Calu3 (cell line): ENCODE measurements around the gene AFAP1. TPM values are rescaled to one million over a fixed set of nuclear protein-coding genes. Genes with fewer than 3 reads are reported as not detected.

Source experiments
- BruUV-seq: library from RNA; stranded (reverse); fragments of 400-500 nt; replicated peaks from 2 replicates; lab custom pipeline; 2021; lab: Mats Ljungman, UMichigan
- CTCF ChIA-PET: fragments of 300-600 bp; sonication (Branson Sonifier 250); formaldehyde crosslinking; loops from one replicate; lab custom pipeline; 2022; ENCODE audit warnings: antibody characterized with exemption; lab: Charles Lee
- DNase-seq: peaks from one replicate; pipeline ENCODE4 v3.0.0; 2022
- H3K27ac Mint-ChIP-seq: one replicate; pipeline ENCODE4 v1.8.0; 2022; ENCODE audit warnings: mixed read lengths; ENCODE audit not compliant: unreplicated experiment
- H3K27me3 Mint-ChIP-seq: one replicate; pipeline ENCODE4 v1.8.0; 2022; ENCODE audit warnings: mixed read lengths; ENCODE audit not compliant: unreplicated experiment
- H3K36me3 Mint-ChIP-seq: one replicate; pipeline ENCODE4 v1.8.0; 2022; ENCODE audit warnings: mild to moderate bottlenecking, moderate library complexity, mixed read lengths; ENCODE audit not compliant: insufficient read depth, unreplicated experiment
- H3K4me1 Mint-ChIP-seq: one replicate; pipeline ENCODE4 v1.8.0; 2022; ENCODE audit warnings: mild to moderate bottlenecking, low read depth, mixed read lengths; ENCODE audit not compliant: unreplicated experiment
- H3K4me3 Mint-ChIP-seq: one replicate; pipeline ENCODE4 v1.8.0; 2022; ENCODE audit warnings: mild to moderate bottlenecking, low read depth, moderate library complexity, mixed read lengths; ENCODE audit not compliant: unreplicated experiment
- H3K9me3 Mint-ChIP-seq: one replicate; pipeline ENCODE4 v1.8.0; 2022; ENCODE audit warnings: low read depth, mixed read lengths; ENCODE audit not compliant: unreplicated experiment
- intact Hi-C: fragments of 100-400 bp; cut with micrococcal nuclease; formaldehyde crosslinking; loops from one replicate; pipeline ENCODE4 v1.10.0; 2022; ENCODE audit not compliant: unreplicated experiment
- total RNA-seq: library from RNA; stranded (reverse); gene quantifications from 2 replicates; pipeline ENCODE4 v1.2.3, GENCODE V29; 2022
- TF ChIP-seq, protein P1 (sequence below): fragments of 200-600 bp; IDR thresholded peaks from one replicate; pipeline ENCODE4 v1.8.0; 2022; ENCODE audit warnings: antibody characterized with exemption; ENCODE audit not compliant: unreplicated experiment

Gene AFAP1
- total RNA-seq, 1 experiment from 2014 or later, result 40.1 TPM

DNA sequence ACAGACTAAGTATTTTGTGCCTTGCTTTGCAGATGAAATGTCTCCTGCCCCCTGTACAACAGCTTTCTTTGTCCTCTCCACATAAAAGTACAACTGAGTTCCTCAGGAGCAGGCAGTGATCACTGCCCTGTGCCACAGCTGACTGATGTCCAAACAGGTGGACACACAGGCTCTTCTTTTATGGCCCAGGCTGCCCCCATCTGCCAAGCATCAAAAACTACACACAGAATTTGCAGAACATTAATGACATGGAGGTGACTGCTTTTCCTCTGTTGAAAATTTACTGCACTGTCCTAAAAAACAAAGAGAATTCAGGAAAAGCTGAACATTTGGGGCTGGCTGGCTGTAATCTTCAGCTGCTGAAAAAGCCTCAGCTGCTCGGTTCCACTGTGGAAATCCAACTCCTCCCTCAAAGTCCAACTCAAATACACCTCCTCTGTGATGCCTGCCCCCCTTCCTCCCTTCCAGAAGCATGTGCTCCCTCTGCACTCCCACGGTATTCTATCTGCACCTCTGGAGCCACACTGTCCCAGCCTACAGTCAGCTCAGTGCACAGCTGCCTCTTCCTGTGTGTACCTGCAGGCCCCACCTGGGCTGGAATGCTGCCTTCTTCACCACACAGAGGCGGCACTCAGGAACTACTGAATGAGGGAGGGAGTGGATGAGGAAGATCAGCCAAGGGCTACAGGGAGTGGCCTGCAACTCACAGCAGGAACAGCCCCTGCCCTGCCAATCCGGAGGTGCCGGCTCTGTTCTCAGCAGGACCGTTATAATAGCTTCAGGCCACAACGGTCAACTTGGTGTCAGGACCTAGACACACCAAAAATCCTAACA, 10.3 kb downstream of the AFAP1 start:
- Mint-ChIP-seq H3K4me1 (peaks cover 36% of the 10 kb centered on the region), H3K27ac (peak overlapping the region; percentile 2), H3K27me3 (no peaks in the 10 kb centered on the region), H3K9me3 (no peaks in the 10 kb centered on the region), H3K4me3 (peak overlapping the region; percentile 47), H3K36me3 (peaks cover 5% of the 10 kb centered on the region)
- BruUV-seq, result no TSS peak
- DNase-seq, result peak; percentile 68
- CTCF ChIA-PET, result interaction anchor here (1.0 kb wide), 1 partner anchor 9 kb away, joined by 3 read pairs; no protein-coding TSS in a partner anchor
- TF ChIP-seq, protein P1, sequence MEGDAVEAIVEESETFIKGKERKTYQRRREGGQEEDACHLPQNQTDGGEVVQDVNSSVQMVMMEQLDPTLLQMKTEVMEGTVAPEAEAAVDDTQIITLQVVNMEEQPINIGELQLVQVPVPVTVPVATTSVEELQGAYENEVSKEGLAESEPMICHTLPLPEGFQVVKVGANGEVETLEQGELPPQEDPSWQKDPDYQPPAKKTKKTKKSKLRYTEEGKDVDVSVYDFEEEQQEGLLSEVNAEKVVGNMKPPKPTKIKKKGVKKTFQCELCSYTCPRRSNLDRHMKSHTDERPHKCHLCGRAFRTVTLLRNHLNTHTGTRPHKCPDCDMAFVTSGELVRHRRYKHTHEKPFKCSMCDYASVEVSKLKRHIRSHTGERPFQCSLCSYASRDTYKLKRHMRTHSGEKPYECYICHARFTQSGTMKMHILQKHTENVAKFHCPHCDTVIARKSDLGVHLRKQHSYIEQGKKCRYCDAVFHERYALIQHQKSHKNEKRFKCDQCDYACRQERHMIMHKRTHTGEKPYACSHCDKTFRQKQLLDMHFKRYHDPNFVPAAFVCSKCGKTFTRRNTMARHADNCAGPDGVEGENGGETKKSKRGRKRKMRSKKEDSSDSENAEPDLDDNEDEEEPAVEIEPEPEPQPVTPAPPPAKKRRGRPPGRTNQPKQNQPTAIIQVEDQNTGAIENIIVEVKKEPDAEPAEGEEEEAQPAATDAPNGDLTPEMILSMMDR, result no peak
- intact Hi-C loops, result loop anchor here (10.0 kb wide), 1 partner anchor 125 kb away; no protein-coding TSS in a partner anchor

DNA sequence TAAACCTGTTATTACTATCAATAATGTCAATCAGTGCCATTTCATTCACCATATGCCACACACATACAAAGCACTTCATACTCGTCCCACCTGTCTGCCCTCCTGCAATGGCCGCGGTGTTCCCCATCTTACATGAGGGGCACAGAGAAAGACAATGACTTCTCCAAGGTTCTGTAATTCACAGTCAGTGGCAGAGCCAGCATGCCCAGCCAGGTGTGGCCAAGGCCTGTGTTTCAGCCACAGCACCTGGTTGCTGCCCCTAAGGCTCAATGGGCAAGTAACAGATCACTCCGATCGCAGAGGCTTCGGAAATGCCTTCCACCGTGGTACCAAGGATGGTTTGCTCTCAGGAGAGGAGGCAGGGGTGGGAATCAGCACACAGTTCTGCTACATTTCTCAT, 10.9 kb downstream of the AFAP1 start:
- intact Hi-C loops, result loop anchor here (10.0 kb wide), 1 partner anchor 124 kb away; no protein-coding TSS in a partner anchor
- H3K36me3 Mint-ChIP-seq, result peaks cover 5% of the 10 kb centered on the region
- TF ChIP-seq, protein P1, result no peak
- CTCF ChIA-PET, result no interaction called here
- BruUV-seq, result no TSS peak
- H3K4me1 Mint-ChIP-seq, result peaks cover 43% of the 10 kb centered on the region
- DNase-seq, result no peak
- H3K9me3 Mint-ChIP-seq, result no peaks in the 10 kb centered on the region
- H3K27ac Mint-ChIP-seq, result no peak overlapping the region
- no peaks in the 10 kb centered on the region for H3K27me3 Mint-ChIP-seq
- no peak overlapping the region for H3K4me3 Mint-ChIP-seq

DNA sequence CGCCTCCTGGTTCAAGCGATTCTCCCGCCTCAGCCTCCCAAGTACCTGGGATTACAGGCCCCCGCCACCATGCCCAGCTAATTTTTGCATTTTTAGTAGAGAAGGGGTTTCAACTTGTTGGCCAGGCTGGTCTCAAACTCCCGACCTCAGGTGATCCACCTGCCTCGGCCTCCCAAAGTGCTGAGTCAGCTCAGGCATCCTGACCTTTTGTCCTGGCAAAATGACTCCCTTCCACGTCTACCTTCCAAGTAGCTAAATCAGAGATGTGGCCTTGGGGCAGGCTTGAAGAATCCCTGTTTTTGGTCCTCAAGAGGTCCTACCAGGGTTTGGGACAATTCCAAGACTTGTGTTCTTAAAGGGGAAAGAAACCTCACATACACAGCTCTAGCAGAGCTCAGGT, 12.8 kb downstream of the AFAP1 start:
- Mint-ChIP-seq H3K9me3 (no peaks in the 10 kb centered on the region), H3K4me3 (no peak overlapping the region), H3K27ac (no peak overlapping the region), H3K36me3 (peaks cover 5% of the 10 kb centered on the region), H3K27me3 (no peaks in the 10 kb centered on the region), H3K4me1 (peaks cover 43% of the 10 kb centered on the region)
- CTCF ChIA-PET, result interaction anchor here (0.6 to 0.9 kb wide), 2 partner anchors 11 to 101 kb away, joined by 3 read pairs; no protein-coding TSS in a partner anchor
- no peak for DNase-seq
- intact Hi-C loops, result loop anchor here (10.0 kb wide), 1 partner anchor 122 kb away; no protein-coding TSS in a partner anchor
- TF ChIP-seq, protein P1, result no peak
- BruUV-seq, result no TSS peak

DNA sequence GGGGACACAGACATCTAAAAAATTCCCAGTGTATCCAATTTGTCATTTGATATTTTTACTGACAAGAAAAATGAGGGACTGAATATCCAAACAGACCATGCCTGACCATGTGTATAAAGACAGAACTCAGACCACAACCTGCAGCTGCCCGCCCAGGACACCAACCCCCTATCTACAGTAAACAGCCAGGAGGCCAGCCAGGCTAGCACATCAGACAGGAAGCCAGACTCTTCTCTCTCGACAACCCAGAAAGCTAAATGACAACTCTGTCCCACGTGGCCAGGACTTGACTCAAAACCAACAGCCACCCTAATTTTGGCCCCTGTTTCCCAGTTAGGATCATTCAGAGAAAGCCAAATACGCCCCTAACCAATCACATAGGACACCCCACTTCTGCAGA, 15.1 kb downstream of the AFAP1 start:
- no peak overlapping the region for H3K27ac Mint-ChIP-seq
- intact Hi-C loops, result loop anchor here (10.0 kb wide), 1 partner anchor 120 kb away; no protein-coding TSS in a partner anchor
- CTCF ChIA-PET, result no interaction called here
- H3K4me1 Mint-ChIP-seq, result peaks cover 26% of the 10 kb centered on the region
- no TSS peak for BruUV-seq
- DNase-seq, result no peak
- peaks cover 3% of the 10 kb centered on the region for H3K36me3 Mint-ChIP-seq
- no peak overlapping the region for H3K4me3 Mint-ChIP-seq
- no peaks in the 10 kb centered on the region for H3K27me3 Mint-ChIP-seq
- H3K9me3 Mint-ChIP-seq, result no peaks in the 10 kb centered on the region
- TF ChIP-seq, protein P1, result no peak
